ENCODE measurements around the gene TMEM161A. TPM values are rescaled to one million over a fixed set of nuclear protein-coding genes. Genes with fewer than 3 reads are reported as not detected.

Gene TMEM161A
- 24.5 and 42.6 TPM in 2 replicates for total RNA-seq

DNA sequence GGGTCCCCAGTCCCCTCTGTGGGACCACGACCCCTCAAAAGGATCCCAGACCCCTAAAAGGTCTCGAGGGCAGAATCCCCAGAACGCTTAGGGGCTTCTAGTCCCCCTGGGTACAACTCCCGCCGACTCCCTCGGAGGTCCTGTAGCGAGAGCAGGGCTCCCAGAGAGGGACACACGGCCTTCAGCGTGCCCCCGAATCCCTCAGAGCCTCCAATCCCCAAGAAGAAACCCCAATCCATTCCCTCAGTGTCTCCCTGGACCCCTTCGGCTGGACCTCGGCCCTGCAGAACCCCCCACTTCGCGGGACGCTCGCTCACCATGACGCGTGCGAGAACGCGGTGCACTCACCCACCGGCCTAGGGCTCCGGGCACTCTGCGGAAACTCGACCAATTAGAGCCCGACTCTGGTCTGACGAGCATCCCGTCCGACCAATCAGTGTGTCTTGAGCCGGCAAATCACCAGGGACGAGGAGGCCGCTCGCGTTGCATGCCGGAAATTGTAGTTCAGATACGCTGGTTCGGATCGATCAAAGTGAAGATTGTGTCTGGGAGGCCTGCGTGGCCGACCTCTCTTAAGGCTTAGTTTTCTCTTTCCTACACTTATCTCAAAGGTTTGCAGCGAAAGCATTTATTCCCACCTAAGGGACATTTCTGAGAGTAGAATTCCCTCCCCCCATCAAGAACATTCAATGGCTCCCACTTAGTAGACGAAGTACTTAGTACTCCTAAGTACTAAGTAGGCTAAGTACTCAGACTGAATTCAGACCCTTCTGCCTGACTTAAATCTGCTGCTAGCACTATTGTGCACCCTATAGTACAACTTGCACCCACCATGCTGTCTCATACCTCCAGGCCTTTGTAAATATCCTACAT lies at the start of gene TMEM161A:
Gene TMEM161A, minus strand, starts transcription at position 370 of the 873 bp plus-strand sequence. Its CDS starts 50 bp downstream, at position 320.
- Histone ChIP-seq H3K36me3 (ENCODE audit: control insufficient read depth, insufficient read depth, low read length) (no peaks in the 10 kb centered on the region), H3K27me3 (ENCODE audit: control insufficient read depth, insufficient read depth, low read length) (peaks cover 10% of the 10 kb centered on the region), H3K4me3 (ENCODE audit: low read depth, low read length) (peak within 1 kb of the TSS; percentile 89)
- peak; percentile 92 for DNase-seq (ENCODE audit: low read depth)
- TF ChIP-seq, protein P1, sequence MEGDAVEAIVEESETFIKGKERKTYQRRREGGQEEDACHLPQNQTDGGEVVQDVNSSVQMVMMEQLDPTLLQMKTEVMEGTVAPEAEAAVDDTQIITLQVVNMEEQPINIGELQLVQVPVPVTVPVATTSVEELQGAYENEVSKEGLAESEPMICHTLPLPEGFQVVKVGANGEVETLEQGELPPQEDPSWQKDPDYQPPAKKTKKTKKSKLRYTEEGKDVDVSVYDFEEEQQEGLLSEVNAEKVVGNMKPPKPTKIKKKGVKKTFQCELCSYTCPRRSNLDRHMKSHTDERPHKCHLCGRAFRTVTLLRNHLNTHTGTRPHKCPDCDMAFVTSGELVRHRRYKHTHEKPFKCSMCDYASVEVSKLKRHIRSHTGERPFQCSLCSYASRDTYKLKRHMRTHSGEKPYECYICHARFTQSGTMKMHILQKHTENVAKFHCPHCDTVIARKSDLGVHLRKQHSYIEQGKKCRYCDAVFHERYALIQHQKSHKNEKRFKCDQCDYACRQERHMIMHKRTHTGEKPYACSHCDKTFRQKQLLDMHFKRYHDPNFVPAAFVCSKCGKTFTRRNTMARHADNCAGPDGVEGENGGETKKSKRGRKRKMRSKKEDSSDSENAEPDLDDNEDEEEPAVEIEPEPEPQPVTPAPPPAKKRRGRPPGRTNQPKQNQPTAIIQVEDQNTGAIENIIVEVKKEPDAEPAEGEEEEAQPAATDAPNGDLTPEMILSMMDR (IDR thresholded peaks at IDR 0.05; ENCODE audit: insufficient read depth, low read length, poor library complexity, severe bottlenecking), result no peak

DNA sequence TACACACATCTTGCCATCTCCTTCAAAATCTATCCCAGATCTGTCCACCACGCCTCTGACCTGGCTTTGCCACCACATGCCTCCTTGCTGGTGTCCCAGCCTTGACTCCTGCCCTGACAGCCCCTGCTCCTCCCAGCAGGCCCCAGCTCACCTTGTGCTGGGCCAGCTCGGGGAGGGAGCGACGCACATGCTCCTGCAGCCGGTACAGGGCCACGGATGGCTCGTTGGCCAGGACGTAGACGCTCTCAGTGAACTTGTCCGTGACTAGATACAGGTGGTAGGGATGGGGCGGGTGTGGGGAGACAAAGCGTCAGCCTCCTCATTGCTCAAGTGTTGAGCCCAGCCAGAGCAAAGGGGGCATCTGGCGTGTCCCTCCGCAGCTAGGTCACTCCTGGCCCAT lies 48.5 kb upstream of the TMEM161A start:
- Histone ChIP-seq H3K4me3 (ENCODE audit: low read depth, low read length) (no peak overlapping the region), H3K27me3 (ENCODE audit: control insufficient read depth, insufficient read depth, low read length) (no peaks in the 10 kb centered on the region), H3K36me3 (ENCODE audit: control insufficient read depth, insufficient read depth, low read length) (peaks cover 1% of the 10 kb centered on the region)
- DNase-seq (ENCODE audit: low read depth), result no peak
- TF ChIP-seq, protein P1 (IDR thresholded peaks at IDR 0.05; ENCODE audit: insufficient read depth, low read length, poor library complexity, severe bottlenecking), result no peak

GRCh38 chr19:19185853-19186740 lies 47.8 kb upstream of the TMEM161A start:
- H3K4me3 ChIP-seq (ENCODE audit: low read depth, low read length), result no peak overlapping the region
- no peaks in the 10 kb centered on the region for H3K27me3 ChIP-seq (ENCODE audit: control insufficient read depth, insufficient read depth, low read length)
- no peak for DNase-seq (ENCODE audit: low read depth)
- H3K36me3 ChIP-seq (ENCODE audit: control insufficient read depth, insufficient read depth, low read length), result peaks cover 3% of the 10 kb centered on the region
- TF ChIP-seq, protein P1 (IDR thresholded peaks at IDR 0.05; ENCODE audit: insufficient read depth, low read length, poor library complexity, severe bottlenecking), result peak; percentile 60

GRCh38 chr19:19181488-19181998 lies 43.3 kb upstream of the TMEM161A start:
- TF ChIP-seq, protein P1 (IDR thresholded peaks at IDR 0.05; ENCODE audit: insufficient read depth, low read length, poor library complexity, severe bottlenecking), result no peak
- no peak for DNase-seq (ENCODE audit: low read depth)
- Histone ChIP-seq H3K4me3 (ENCODE audit: low read depth, low read length) (no peak overlapping the region), H3K27me3 (ENCODE audit: control insufficient read depth, insufficient read depth, low read length) (no peaks in the 10 kb centered on the region), H3K36me3 (ENCODE audit: control insufficient read depth, insufficient read depth, low read length) (peaks cover 2% of the 10 kb centered on the region)

GRCh38 chr19:19179548-19180441 lies 41.5 kb upstream of the TMEM161A start:
- Histone ChIP-seq H3K27me3 (ENCODE audit: control insufficient read depth, insufficient read depth, low read length) (no peaks in the 10 kb centered on the region), H3K4me3 (ENCODE audit: low read depth, low read length) (no peak overlapping the region), H3K36me3 (ENCODE audit: control insufficient read depth, insufficient read depth, low read length) (peaks cover 2% of the 10 kb centered on the region)
- TF ChIP-seq, protein P1 (IDR thresholded peaks at IDR 0.05; ENCODE audit: insufficient read depth, low read length, poor library complexity, severe bottlenecking), result no peak
- DNase-seq (ENCODE audit: low read depth), result no peak
